GM19438 (cell line): ENCODE measurements around the gene KIAA1328.

Experiments used
- ATAC-seq: cut with Tn5 transposase; IDR thresholded peaks from one replicate; pipeline ENCODE4 v1.9.1; 2021; ENCODE audit warnings: low read depth; ENCODE audit not compliant: unreplicated experiment

The KIAA1328 gene

DNA sequence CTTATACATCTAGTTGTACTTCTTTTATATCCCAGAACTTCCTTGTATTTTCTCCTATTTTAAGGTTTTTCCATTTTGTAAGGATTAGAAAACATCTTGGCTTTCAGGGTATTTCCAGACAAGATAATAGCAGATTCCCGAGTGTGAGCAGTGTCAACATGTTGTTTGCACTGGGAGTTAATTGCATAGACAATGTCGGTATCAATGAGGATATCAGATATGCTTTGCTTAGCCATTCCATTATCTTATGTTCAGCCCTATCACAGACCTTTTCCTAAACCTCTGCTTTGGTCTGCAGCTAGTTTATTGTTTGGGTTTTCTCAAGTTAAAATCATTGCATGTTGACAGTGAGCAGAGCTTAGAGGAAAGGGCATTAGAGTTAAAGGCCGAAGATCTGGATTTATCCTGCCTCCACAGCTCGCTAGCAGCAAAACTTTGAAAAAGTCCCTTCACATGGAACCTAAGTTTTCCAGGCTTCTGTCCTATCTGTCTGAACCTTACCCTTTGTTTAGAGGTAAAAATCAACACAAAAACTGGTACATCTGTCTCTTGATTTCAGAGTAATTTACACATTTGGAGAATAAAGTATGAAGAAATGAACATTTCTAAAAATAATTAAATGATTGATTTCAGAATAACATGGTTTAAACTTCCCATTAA, 355.4 kb downstream of the KIAA1328 start:
- ATAC-seq = no peak

DNA sequence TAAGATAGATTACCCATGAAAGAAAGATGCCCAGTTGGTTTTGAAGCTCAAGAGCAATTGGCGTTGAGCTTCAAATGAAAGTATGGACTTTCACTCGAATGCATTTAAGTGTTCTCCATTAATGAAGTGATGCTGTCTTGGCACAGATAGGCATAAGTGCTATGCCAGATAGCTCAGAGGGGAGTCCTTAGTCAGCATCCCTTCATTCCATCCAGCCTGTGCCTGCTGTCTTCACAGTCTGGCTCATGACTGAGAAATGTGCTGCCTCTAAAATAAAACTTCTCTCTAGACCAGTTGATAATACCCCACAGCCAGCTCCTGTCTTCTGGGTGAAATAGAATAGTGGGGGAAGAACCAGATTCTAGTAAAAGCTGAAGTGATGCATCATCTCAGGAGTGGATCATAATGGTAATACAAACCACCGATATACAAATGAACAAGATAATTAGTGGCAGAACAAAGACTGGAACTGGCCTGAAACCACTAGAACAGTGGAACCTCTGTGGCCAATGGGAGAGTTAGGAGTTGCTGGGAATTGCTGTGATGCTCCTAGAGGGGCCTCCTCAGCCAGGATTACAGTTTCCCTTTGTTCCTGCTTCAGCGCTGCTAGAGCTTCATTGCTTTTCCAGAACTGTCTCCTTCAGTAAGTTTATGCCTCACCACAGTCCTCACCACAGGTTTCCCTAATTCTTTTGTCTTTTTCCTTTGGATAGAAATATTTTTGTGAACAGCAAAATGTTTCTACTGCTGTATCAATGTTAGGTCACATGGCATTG, 359.3 kb downstream of the KIAA1328 start:
- ATAC-seq = no peak

DNA sequence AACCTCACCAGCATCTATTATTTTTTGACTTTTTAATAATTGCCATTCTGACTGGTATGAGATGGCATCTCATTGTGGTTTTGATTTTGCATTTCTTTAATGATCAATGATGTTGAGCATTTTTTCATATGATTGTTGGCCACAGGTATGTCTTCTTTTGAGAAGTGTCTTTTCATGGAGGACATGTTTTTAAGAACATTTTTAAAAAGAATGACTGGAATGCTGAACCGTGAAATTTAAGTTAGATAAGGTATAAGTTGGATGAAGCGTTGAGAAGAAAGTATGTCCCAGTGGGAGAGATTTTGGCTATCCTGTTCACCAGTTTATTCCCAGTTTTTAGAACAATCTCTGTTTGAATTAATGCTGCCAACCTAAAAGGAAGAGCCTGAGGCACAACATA, 370.8 kb downstream of the KIAA1328 start:
- no peak for ATAC-seq

DNA sequence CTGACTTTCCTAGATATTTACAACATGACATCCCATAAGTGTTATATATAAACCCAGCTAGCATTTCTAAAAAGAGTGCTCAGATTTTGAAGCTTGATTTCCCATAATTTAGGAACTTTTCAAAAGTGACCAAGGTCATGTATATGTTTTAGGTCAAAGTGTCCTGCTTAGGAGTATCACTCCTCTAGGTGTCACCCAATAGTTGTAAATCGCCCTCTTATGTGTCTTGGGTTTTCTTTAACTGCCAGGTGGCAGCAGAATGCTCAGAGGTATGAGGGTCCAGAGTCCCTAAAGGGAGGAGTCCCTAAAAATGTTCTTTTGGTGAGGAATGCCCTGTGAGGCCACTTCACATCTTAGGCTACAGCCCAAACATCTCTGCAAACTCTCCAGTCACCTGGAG, 378.4 kb downstream of the KIAA1328 start:
- ATAC-seq = no peak

DNA sequence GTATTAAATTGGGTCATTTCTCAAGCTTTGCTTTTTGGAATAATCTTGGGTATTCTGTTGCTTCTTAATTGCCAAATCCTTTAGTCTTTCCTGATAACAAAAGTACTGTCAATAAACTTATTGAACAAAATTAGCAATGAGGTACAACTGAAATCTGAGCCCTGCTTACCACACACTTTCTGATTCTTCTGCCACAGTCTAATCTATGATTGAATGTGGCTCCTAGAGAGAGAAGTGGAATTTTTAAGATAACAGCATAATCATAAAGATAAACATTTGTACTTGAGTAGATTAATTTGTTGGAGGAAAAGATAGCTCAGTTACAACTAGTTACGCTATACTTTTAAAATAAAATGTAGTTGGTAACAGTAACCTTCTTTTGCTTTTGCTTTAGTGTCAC, 381.9 kb downstream of the KIAA1328 start:
- ATAC-seq = no peak

DNA sequence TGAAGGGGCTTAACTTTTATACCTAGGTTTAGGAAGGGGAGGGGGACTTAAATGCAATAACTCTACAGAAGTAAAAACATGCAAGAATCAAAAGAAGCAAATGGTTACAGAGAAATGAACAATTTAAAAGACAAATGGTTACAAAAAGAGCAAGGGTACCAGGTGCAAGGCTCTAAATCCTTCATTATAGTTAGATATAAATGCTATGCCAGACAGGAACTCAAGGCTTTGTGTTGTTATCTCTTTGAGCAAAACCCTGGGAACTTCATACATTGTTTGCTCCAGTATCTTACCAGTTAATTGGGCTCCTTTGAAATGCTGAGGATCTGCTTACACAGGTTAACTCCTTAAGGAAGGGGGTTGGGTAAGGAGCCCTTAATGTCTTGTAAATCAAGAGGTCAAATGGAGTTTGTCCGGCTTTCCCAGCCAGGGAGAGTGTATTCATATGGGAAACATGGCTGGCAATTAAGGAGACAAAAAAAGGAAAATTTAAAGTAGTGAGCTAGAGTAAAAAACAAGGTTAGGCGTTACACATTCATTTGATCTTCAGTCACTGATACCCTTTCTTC, 389.2 kb downstream of the KIAA1328 start:
- ATAC-seq = no peak

DNA sequence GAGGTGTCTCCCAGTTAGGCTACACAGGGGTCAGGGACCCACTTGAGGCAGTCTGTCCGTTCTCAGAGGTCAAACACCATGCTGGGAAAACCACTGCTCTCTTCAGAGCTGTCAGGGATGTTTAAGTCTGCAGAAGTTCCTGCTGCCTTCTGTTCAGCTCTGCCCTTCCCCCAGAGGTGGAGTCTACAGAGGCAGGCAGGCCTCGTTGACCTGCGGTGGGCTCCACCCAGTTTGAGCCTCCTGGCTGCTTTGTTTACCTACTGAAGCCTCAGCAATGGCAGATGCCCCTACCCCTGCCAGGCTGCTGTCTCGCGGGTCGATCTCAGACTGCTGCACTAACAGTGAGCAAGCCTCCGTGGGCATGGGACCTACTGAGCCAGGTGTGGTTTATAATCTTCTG, 390.3 kb downstream of the KIAA1328 start:
- no peak for ATAC-seq

DNA sequence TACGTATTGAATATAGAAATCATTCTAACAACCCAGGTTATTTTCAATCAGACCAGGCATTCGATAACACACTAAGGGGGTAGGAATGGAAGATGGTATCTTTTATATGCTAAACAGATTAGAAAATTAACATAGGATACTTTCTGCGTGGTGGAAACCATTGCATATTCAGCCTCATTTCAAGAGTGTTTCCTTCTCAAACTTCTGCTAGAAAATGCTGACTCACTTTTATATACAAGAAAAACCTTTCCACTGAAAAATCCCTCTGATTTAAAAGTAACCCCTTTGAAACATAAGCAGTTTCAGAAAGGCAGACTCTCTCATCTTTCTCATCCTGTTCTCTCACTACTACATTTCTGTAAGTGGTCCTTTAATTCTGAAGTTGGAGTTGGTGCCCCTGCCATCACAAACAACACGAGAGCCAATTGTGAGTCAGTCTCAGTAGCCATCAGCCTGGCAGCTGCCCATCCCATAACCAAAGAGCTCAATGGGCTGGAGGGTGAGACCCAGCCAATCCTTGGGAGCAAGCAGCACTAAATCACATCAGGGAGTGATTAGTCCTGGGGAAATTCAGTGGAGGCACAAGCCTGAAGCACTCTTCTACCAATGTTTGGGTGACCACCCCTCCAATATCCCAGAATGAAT, 393.5 kb downstream of the KIAA1328 start:
- no peak for ATAC-seq

DNA sequence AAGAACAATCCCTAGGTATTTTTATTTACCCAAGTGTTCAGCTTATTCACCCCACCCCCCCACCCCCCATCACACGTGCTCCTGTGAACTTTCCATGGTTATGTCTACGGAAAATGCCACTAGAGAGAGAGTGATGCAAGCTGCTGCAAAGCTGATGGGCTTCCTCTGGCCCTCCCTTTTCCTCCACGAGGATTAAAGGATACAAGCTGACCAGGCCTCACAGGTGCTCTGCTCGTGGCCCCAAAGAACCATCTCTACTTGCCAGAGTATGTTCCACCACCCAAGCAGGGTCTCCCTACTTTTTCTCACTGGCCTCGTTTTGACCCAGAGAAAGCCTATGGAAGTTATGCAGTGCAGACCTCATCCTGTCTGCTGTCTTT, 394.1 kb downstream of the KIAA1328 start:
- ATAC-seq = no peak

DNA sequence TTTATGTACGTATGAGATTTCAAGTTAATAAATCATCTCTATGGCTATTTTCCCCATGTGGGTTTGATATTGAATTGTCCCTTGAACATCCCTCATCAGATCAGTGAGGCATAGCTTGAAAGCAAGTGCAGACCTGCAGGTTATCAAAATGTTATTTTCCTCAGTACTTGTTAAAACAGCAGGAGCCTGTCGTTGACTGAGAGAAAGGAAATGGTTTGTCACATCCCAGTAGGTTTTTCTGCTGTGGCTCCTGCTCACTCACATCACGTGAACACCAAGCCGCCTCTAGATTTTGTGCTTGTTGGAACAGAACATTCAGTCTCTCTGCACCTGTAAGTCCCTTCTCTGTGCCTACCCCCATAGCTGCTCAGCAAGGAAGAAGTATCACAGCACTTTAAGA, 396.4 kb downstream of the KIAA1328 start:
- ATAC-seq = no peak

DNA sequence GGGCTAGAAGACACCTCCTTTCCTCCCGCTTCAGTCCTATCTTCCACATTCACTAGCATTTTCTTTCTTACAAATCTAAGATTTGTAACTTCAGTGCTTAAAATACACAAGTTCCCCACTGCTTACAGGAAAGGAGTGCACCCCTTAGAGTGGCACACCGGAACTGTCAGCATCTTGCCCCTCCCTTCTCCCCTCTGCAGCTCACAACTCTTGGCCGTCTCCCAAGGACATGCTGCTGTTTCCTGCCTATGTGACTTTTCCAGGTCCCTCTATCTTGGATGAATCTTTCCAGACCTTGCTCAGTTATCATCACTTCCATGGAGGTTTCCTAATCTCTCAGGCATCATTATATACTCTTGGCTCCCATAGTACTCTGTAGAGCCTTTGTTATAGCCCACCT, 401.8 kb downstream of the KIAA1328 start:
- ATAC-seq = no peak

DNA sequence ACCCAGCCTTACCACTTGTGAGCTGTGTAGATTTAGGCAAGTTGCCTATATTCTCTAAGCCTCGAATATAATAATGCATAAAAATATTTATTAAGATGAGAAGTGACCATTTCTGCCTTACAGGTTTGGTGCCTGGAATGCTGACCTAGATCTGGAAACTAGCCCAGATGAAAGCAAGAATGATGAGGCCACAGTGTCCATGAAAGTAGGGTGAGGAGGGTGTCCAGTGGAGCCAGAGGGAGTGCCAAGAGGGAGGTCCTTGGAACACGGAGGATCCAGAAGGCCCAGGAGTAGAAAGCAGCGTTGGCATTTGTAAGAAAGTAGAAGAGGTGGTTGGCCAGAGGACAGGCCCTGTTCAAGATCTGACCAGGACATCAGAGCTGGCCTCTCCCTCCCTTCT, 402.3 kb downstream of the KIAA1328 start:
- ATAC-seq = no peak

DNA sequence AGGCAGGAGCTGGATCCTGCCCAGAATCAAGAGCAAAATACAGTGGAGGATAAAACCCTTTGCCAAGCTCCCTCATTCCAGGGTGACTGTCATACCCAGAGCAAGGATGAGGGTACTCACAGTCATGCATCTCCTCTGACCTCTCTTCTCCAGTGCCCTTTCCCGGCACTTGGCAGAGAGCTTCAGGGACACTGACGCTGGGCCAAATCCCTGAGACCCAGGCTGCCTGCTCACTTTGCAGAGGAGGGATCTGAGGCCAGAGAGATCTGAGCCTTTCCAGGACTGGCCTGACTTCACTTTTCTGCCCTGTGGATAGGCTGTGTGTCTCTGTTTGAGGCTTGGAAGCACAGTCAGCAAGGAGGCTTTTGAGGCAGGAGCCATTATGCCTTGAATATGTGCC, 406.7 kb downstream of the KIAA1328 start:
- no peak for ATAC-seq

DNA sequence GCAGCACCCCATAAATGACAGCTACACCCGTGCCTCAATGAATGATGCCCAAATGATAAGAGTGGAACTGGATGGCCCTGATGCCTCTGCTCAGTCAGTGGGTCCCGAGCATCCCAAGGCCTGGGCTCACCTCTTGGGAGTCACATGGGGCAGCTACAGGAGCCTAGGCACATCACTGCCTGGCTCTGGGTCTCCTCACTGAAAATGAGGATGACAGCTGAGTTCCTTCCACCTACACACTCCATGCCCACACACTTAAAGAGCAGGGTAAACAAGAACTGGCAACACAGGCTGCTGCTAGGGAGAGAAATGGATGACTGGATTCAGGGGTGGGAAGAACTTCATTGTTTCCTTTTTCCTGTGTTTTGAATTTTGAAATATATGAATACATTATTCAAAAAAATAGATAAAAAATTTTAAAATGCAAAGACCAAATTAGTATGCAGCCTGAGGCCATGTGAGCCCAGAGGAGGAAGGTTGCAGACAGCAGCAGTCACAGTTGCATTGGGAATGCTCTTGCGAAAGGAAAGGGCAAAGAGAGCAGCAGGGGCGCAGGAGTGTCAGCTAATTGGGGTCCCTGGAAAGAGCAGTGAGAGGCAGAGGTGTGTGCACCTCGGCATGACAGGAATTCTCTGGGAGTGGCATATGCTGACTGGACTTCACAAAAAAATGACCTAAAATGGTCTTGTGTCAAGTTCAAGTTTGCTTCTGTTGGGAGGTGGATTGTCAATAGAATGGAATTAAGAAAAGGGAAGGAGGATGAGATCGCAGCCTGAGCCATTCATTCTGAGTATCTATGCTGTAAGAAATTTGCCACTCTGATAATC, 409.6 kb downstream of the KIAA1328 start:
- ATAC-seq = no peak

DNA sequence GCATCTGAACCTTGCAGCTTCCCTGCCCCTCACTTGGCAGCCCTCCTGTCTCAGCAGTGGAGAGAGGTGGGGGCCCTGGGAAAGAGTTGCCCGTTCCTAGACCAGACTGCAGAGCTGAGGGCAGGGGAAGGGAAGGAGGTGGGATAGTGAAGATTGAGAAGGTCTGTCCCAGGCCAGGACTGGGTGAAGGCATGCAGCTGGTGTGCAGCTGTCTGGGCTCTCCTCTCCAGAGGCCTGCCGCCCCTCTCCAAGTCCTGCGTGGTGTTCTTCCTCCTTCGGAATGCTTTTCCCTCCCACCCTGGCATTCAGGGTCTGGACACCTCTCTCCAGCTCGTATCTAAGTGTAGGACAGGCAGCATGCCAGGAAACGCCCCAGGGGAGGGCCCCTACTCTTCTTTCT, 413.2 kb downstream of the KIAA1328 start:
- no peak for ATAC-seq

DNA sequence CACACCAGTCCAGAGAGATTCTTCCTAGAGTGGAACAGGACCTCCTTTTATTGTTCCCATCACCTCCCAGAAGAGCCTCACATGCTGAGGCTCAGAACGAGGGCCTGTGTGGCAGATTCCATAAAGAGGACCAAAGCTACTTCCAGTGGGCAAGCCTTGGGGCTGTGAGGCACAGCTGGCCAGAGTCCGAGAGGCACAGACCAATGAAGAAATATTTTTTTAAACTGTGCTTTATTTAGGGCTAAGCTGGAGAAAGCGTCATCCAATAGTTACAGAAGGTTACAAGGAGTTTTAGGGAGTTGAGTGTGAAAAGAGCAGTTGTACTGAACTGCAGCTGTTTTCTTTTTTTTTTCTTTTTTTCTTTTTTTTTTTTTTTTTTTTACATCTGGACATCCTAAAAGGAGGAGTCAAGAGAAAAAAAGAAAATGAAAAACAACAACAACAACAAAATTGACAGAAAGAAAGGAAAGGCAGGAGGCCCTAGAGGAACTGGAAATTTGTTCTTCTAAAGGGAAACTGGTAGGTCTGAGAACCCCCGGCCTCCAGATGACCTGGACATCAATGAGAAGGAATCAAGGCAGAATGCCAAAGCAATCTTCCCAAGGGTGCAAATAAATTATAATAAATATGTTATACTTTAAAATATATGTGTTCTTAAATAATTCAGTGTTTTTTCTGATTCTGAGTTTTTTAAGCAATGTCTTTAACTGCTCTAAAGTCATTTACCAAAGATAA, 414.1 kb downstream of the KIAA1328 start:
- no peak for ATAC-seq

DNA sequence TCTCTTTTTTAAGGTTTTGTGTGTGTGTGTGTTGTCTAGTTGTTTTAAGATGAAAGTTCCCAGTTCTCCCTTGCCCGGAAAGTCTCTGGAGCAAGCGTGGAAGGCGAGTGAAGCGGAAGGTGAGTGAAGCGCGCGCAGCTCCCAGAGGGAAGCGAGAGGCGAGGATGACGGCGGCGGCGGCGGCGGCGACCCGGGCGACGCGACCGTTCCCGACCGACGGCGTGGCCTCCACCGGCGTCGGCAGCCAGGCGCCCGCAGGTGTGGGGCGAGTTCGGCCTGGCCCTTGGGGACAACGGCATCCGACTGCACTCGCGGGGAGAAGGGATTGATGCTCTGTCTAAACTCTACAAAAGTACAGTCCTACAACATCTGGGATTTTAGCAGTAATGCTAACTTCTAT, 414.8 kb downstream of the KIAA1328 start:
- ATAC-seq = no peak

DNA sequence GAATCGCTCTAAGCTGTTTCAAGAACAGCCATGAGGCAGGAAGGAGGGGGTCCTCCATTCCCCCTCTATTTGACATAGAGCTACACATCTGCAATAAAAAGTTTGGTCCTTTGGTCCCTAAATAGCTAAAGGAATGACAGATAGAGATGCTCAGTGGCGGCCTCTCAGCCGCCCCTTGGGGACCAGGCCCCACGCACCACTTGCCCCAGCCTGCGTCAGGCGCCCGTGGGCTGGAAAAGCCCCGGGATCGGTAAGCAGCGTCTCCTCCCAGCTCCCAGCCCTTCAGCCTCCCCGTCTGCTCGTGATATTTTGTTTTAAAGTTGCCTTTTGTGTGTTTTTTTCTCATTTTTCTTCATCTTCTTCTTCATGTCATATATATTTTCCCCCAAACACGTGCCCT, 415.7 kb downstream of the KIAA1328 start:
- ATAC-seq = no peak

DNA sequence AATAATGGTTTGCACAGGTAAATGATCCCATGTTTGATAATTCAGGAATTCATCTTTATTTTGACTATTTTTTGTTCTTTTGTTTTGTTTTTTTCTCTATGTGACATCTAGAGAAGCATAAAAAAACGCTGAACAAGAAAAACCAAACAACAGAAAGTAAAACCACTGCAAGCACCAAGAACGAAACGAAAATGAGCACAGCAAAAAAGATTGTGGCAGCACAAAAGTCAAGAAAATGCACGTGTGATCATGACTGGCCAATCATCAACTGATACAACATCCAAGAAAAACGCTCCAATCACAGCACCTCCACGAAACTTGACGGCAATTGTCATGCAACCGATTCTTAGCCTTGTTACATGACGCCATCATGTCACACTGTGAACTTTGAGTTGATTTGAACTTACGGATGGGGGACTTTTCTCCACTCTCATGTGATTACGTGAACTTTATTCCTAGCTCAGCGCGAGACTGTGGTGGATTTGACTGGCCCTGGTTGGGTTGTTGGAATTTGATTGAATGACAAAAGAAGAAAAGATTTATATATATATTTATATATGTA, 417.9 kb downstream of the KIAA1328 start:
- ATAC-seq = no peak
